Mesenchymal stem cell (in vitro differentiated cells and primary cell): Measurements from ENCODE around the gene EPG5.

Experiments
- DNase-seq: peaks from one replicate; pipeline ENCODE4 v3.0.0-alpha.2; 2013
- H2AFZ ChIP-seq: one replicate; pipeline ENCODE4 v1.6.1; 2013; ENCODE audit warnings: low read depth, mild to moderate bottlenecking, control low read depth, inconsistent platforms, low read length, moderate library complexity
- H2AK5ac ChIP-seq: 2 replicates; pipeline ENCODE4 v1.6.1; 2013; ENCODE audit warnings: low read length, moderate library complexity, mild to moderate bottlenecking, inconsistent platforms; ENCODE audit not compliant: severe bottlenecking
- H2BK120ac ChIP-seq: one replicate; pipeline ENCODE4 v1.6.1; 2013; ENCODE audit warnings: low read depth, mild to moderate bottlenecking, inconsistent platforms, low read length, moderate library complexity
- H2BK12ac ChIP-seq, 2 experiments: one replicate each; pipeline ENCODE4 v1.6.1; 2013; ENCODE audit warnings: inconsistent platforms in 2 of 2, low read length in 2 of 2, mild to moderate bottlenecking in 2 of 2, moderate library complexity in 2 of 2, control low read depth in 1 of 2
- H2BK15ac ChIP-seq: one replicate; pipeline ENCODE4 v1.6.1; 2013; ENCODE audit warnings: mild to moderate bottlenecking, low read depth, inconsistent platforms; ENCODE audit not compliant: poor library complexity, severe bottlenecking
- H2BK5ac ChIP-seq: 2 replicates; pipeline ENCODE4 v1.6.1; 2013; ENCODE audit warnings: low read depth, mild to moderate bottlenecking, low read length, control low read depth, inconsistent platforms; ENCODE audit not compliant: poor library complexity, severe bottlenecking
- H3K14ac ChIP-seq, 2 experiments: one replicate each; pipeline ENCODE4 v1.6.1; 2013; ENCODE audit warnings: inconsistent platforms in 2 of 2, low read length in 2 of 2, control low read depth in 1 of 2, mild to moderate bottlenecking in 1 of 2, moderate library complexity in 1 of 2
- H3K18ac ChIP-seq, 2 experiments: one replicate each; pipeline ENCODE4 v1.6.1; 2013; ENCODE audit warnings: inconsistent platforms in 2 of 2, low read length in 2 of 2, control low read depth in 1 of 2, low read depth in 1 of 2, mild to moderate bottlenecking in 1 of 2
- H3K23ac ChIP-seq, 2 experiments: one replicate each; pipeline ENCODE4 v1.6.1; 2013; ENCODE audit warnings: inconsistent platforms in 2 of 2, low read length in 2 of 2, mild to moderate bottlenecking in 2 of 2, moderate library complexity in 2 of 2, control low read depth in 1 of 2
- H3K27ac ChIP-seq: 2 replicates; pipeline ENCODE4 v1.5.1; 2013; ENCODE audit warnings: mild to moderate bottlenecking, moderate library complexity, low read length, control low read depth, inconsistent platforms; ENCODE audit not compliant: poor library complexity, severe bottlenecking
- H3K27me3 ChIP-seq, 2 experiments: 2 replicates each; pipeline versions ENCODE4 v1.6.1 to v1.7.0; 2013; ENCODE audit warnings: low read length in 2 of 2, mild to moderate bottlenecking in 2 of 2, moderate library complexity in 2 of 2, control low read depth in 1 of 2, inconsistent platforms in 1 of 2; ENCODE audit not compliant: control insufficient read depth in 1 of 2, insufficient read depth in 1 of 2
- H3K36me3 ChIP-seq, 2 experiments: 2 replicates each; pipeline versions ENCODE4 v1.6.1 to v1.7.0; 2013; ENCODE audit warnings: low read length in 2 of 2, control low read depth in 1 of 2, inconsistent platforms in 1 of 2, low read depth in 1 of 2, mild to moderate bottlenecking in 1 of 2; ENCODE audit not compliant: insufficient read depth in 2 of 2, control insufficient read depth in 1 of 2
- H3K4ac ChIP-seq, 2 experiments: one replicate each; pipeline ENCODE4 v1.6.1; 2013; ENCODE audit warnings: inconsistent platforms in 2 of 2, low read length in 2 of 2, mild to moderate bottlenecking in 2 of 2, moderate library complexity in 2 of 2, control low read depth in 1 of 2, low read depth in 1 of 2
- H3K4me1 ChIP-seq: 2 replicates; pipeline ENCODE4 v1.6.1; 2013; ENCODE audit warnings: low read depth, low read length, control low read depth; ENCODE audit not compliant: control insufficient read depth, insufficient read depth
- H3K4me2 ChIP-seq: 2 replicates; pipeline ENCODE4 v1.6.1; 2013; ENCODE audit warnings: low read length, mild to moderate bottlenecking, inconsistent platforms; ENCODE audit not compliant: poor library complexity, severe bottlenecking
- H3K4me3 ChIP-seq, 2 experiments: 2 replicates each; pipeline versions ENCODE4 v1.5.1 to v1.7.0; 2013; ENCODE audit warnings: low read length in 2 of 2, mild to moderate bottlenecking in 2 of 2, control low read depth in 1 of 2, low read depth in 1 of 2; ENCODE audit not compliant: insufficient read depth in 1 of 2
- H3K79me1 ChIP-seq: replicated peaks from 2 replicates; pipeline ENCODE4 v1.6.1; 2013; ENCODE audit warnings: mild to moderate bottlenecking, control low read depth, low read length, inconsistent platforms; ENCODE audit not compliant: poor library complexity, severe bottlenecking
- H3K9ac ChIP-seq: 2 replicates; pipeline ENCODE4 v1.7.0; 2013; ENCODE audit warnings: mild to moderate bottlenecking, low read length, moderate library complexity
- H3K9me3 ChIP-seq: 2 replicates; pipeline ENCODE4 v1.7.0; 2013; ENCODE audit warnings: mild to moderate bottlenecking, low read length; ENCODE audit not compliant: control insufficient read depth
- H4K8ac ChIP-seq: one replicate; pipeline ENCODE4 v1.6.1; 2013; ENCODE audit warnings: inconsistent platforms, mild to moderate bottlenecking, low read length, moderate library complexity
- H4K91ac ChIP-seq: one replicate; pipeline ENCODE4 v1.6.1; 2013; ENCODE audit warnings: mild to moderate bottlenecking, low read length, inconsistent platforms
- WGBS: methylation state at CpG from one replicate; pipeline ENCODE4 v1.1.7; 2013; ENCODE audit warnings: mixed read lengths; 5-methylcytosine and 5-hydroxymethylcytosine counted together

EPG5 gene

DNA sequence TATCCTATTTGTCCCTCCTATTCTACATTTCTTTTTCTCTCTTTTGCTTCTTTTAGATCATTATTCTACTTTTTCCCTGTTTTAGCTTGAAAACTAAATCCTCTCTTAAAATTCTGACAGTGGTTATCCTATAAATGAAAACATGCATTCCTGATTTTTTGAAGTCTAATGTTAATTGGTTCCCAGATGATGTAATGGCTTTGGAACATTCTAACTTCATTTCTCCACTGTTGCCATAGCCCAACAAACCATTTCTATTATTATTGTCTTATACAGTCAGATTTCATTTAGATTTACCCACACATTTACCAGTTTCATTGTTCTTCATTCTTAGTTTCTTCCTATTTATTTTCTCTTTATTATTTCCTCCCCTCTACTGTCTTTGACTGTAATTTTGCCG, 105.2 kb downstream of the EPG5 start:
- no peak overlapping the region for H3K18ac ChIP-seq
- no peak overlapping the region for H2BK5ac ChIP-seq
- H2BK15ac ChIP-seq, result no peak overlapping the region
- no peaks in the 10 kb centered on the region for H3K4me1 ChIP-seq
- H2AK5ac ChIP-seq, result no peak overlapping the region
- no peaks in the 10 kb centered on the region for H3K27me3 ChIP-seq
- H2BK12ac ChIP-seq, result no peak overlapping the region
- WGBS, result no CpG with 5 or more reads among the region's 1 CpG
- H3K9ac ChIP-seq, result no peak overlapping the region
- H3K79me1 ChIP-seq, result peaks cover 7% of the 10 kb centered on the region
- no peak overlapping the region for H3K4me2 ChIP-seq
- no peak overlapping the region for H3K4ac ChIP-seq
- H3K27ac ChIP-seq, result no peak overlapping the region
- H3K14ac ChIP-seq, result no peak overlapping the region
- no peaks in the 10 kb centered on the region for H3K9me3 ChIP-seq
- no peak overlapping the region for H3K23ac ChIP-seq
- H3K4me3 ChIP-seq, result no peak overlapping the region
- no peak overlapping the region for H2BK120ac ChIP-seq
- peaks cover 44 to 97% of the 10 kb centered on the region in 2 experiments for H3K36me3 ChIP-seq
- no peak for DNase-seq
- H4K8ac ChIP-seq, result no peak overlapping the region
- no peak overlapping the region for H4K91ac ChIP-seq
- H2AFZ ChIP-seq, result no peak overlapping the region

- Histone ChIP-seq H2AK5ac (no peak overlapping the region), H3K18ac (no peak overlapping the region), H3K23ac (no peak overlapping the region)
Observed at GRCh38 chr18:45860971-45861370, 106.2 kb downstream of the EPG5 start.

GRCh38 chr18:45860492-45860891, 106.6 kb downstream of the EPG5 start:
- WGBS, result 100% methylated on average over 3 of the region's 4 CpGs

More at GRCh38 chr18:45860971-45861370, 106.2 kb downstream of the EPG5 start:
- Histone ChIP-seq H3K27me3 (no peaks in the 10 kb centered on the region), H3K4me2 (no peak overlapping the region), H3K14ac (no peak overlapping the region), H4K91ac (no peak overlapping the region), H3K4me3 (no peak overlapping the region), H2BK120ac (no peak overlapping the region), H3K4me1 (no peaks in the 10 kb centered on the region), H3K4ac (no peak overlapping the region), H4K8ac (no peak overlapping the region), H3K36me3 (peaks cover 36 to 97% of the 10 kb centered on the region in 2 experiments), H2BK15ac (no peak overlapping the region), H2BK12ac (no peak overlapping the region), H3K79me1 (peaks cover 2% of the 10 kb centered on the region), H2AFZ (no peak overlapping the region), H3K9ac (no peak overlapping the region), H3K27ac (no peak overlapping the region), H2BK5ac (no peak overlapping the region), H3K9me3 (no peaks in the 10 kb centered on the region)
- DNase-seq, result no peak
- WGBS, result 86% methylated on average over 1 of the region's 3 CpGs

DNA sequence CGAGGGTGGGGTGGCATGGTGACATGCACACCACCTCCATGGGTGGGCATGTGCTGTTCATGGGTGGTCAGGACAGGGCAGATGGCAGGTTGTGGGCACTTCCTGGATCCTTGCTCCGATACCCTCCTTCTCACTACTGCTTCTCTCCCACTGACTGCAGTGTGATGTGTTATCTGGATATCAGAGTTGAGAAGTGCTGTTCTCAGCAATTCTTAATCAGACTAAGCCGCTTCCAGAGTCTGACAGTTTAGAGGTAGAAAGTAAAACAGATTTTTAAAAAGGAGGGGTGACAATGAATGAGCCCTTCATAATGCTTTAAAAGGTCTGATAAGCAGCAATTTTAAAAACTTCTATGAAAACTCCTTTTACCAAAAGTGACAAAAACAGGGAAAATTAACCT, 107.8 kb downstream of the EPG5 start:
- 92% methylated on average over 2 of the region's 3 CpGs for WGBS
- peaks cover 7% of the 10 kb centered on the region for H3K79me1 ChIP-seq
- H3K4me1 ChIP-seq, result no peaks in the 10 kb centered on the region
- no peak overlapping the region for H3K18ac ChIP-seq
- no peak overlapping the region for H3K9ac ChIP-seq
- H2BK15ac ChIP-seq, result no peak overlapping the region
- no peak overlapping the region for H2BK120ac ChIP-seq
- H3K9me3 ChIP-seq, result no peaks in the 10 kb centered on the region
- H2AFZ ChIP-seq, result no peak overlapping the region
- no peak overlapping the region for H2AK5ac ChIP-seq
- no peak overlapping the region for H3K14ac ChIP-seq
- H3K23ac ChIP-seq, result no peak overlapping the region
- H4K91ac ChIP-seq, result no peak overlapping the region
- H3K4ac ChIP-seq, result no peak overlapping the region
- no peak overlapping the region for H4K8ac ChIP-seq
- H2BK5ac ChIP-seq, result no peak overlapping the region
- no peak overlapping the region for H3K27ac ChIP-seq
- no peak overlapping the region for H3K4me3 ChIP-seq
- no peak overlapping the region for H2BK12ac ChIP-seq
- H3K27me3 ChIP-seq, result no peaks in the 10 kb centered on the region
- peaks cover 41 to 97% of the 10 kb centered on the region in 2 experiments for H3K36me3 ChIP-seq
- DNase-seq, result no peak
- no peak overlapping the region for H3K4me2 ChIP-seq

More at GRCh38 chr18:45860492-45860891, 106.6 kb downstream of the EPG5 start:
- H3K27ac ChIP-seq, result no peak overlapping the region
- no peak overlapping the region for H3K4me2 ChIP-seq
- H3K18ac ChIP-seq, result no peak overlapping the region
- H3K27me3 ChIP-seq, result no peaks in the 10 kb centered on the region
- H3K9ac ChIP-seq, result no peak overlapping the region
- H3K36me3 ChIP-seq, result peaks cover 37 to 97% of the 10 kb centered on the region in 2 experiments
- H3K79me1 ChIP-seq, result peaks cover 2% of the 10 kb centered on the region
- no peak overlapping the region for H3K4ac ChIP-seq
- no peak overlapping the region for H2BK5ac ChIP-seq
- H2AK5ac ChIP-seq, result no peak overlapping the region
- H2BK12ac ChIP-seq, result no peak overlapping the region
- no peak overlapping the region for H4K8ac ChIP-seq
- no peak overlapping the region for H4K91ac ChIP-seq
- no peak overlapping the region for H2BK15ac ChIP-seq
- H3K14ac ChIP-seq, result no peak overlapping the region
- no peak overlapping the region for H3K4me3 ChIP-seq
- H3K23ac ChIP-seq, result no peak overlapping the region
- no peaks in the 10 kb centered on the region for H3K4me1 ChIP-seq
- no peak overlapping the region for H2AFZ ChIP-seq
- no peaks in the 10 kb centered on the region for H3K9me3 ChIP-seq
- H2BK120ac ChIP-seq, result no peak overlapping the region
- no peak for DNase-seq
